Neural progenitor cell (in vitro differentiated cells): ENCODE results near the gene CYP2C19. TPM values are rescaled to one million over a fixed set of nuclear protein-coding genes. Genes with fewer than 3 reads are reported as not detected.
A peak's percentile ranks its signal among the peaks of the same experiment; 100 is the strongest.
"Not testable (repeated sequence)": the region's sequence is repeated elsewhere in the genome, so short reads cannot be mapped to it uniquely, and the experiment has no call there.

Source experiments
- DNase-seq: peaks from one replicate; pipeline ENCODE4 v3.0.0-alpha.2; 2016; ENCODE audit warnings: low spot score
- H2AFZ ChIP-seq: fragments of 200-600 bp; sonication (generic); replicated peaks from 2 replicates; pipeline ENCODE4 v1.6.1; 2016; ENCODE audit warnings: antibody characterized with exemption
- H3F3A ChIP-seq: fragments of 200-600 bp; sonication (generic); 2 replicates; pipeline ENCODE4 v1.6.1; 2016; ENCODE audit warnings: antibody characterized with exemption, low read depth
- H3K27ac ChIP-seq: fragments of 200-600 bp; sonication (generic); 2 replicates; pipeline ENCODE4 v1.5.1; 2016; ENCODE audit warnings: mild to moderate bottlenecking
- H3K27me3 ChIP-seq: fragments of 200-600 bp; sonication (generic); 2 replicates; pipeline ENCODE4 v1.6.1; 2016; ENCODE audit warnings: mild to moderate bottlenecking, moderate library complexity
- H3K36me3 ChIP-seq: fragments of 200-600 bp; sonication (generic); 2 replicates; pipeline ENCODE4 v1.5.1; 2016
- H3K4me1 ChIP-seq: fragments of 200-600 bp; sonication (generic); 2 replicates; pipeline ENCODE4 v1.6.1; 2016; ENCODE audit warnings: mixed run types
- H3K4me2 ChIP-seq: fragments of 200-600 bp; sonication (generic); 2 replicates; pipeline ENCODE4 v1.6.1; 2016
- H3K4me3 ChIP-seq: fragments of 200-600 bp; sonication (generic); 2 replicates; pipeline ENCODE4 v1.5.1; 2016
- H3K79me2 ChIP-seq: fragments of 200-600 bp; sonication (generic); 2 replicates; pipeline ENCODE4 v1.6.1; 2016; ENCODE audit warnings: low read depth
- H3K9ac ChIP-seq: fragments of 200-600 bp; sonication (generic); 2 replicates; pipeline ENCODE4 v1.6.1; 2016
- H3K9me3 ChIP-seq: fragments of 200-600 bp; sonication (generic); 2 replicates; pipeline ENCODE4 v1.5.1; 2016; ENCODE audit warnings: low read depth
- H4K20me1 ChIP-seq: fragments of 200-600 bp; sonication (generic); 2 replicates; pipeline ENCODE4 v1.6.1; 2016; ENCODE audit warnings: low read depth
- H3K27ac Mint-ChIP-seq: 3 replicates; pipeline ENCODE4 v1.8.0; 2021; ENCODE audit warnings: mixed read lengths
- H3K27me3 Mint-ChIP-seq: 2 replicates; pipeline ENCODE4 v1.8.0; 2022; ENCODE audit warnings: low read depth, mild to moderate bottlenecking, inconsistent platforms, moderate library complexity, mixed read lengths; ENCODE audit not compliant: insufficient read depth
- H3K36me3 Mint-ChIP-seq: 3 replicates; pipeline ENCODE4 v1.8.0; 2021; ENCODE audit warnings: mixed read lengths
- H3K4me1 Mint-ChIP-seq: 3 replicates; pipeline ENCODE4 v1.8.0; 2021; ENCODE audit warnings: mixed read lengths
- H3K4me3 Mint-ChIP-seq: 3 replicates; pipeline ENCODE4 v1.8.0; 2021; ENCODE audit warnings: mild to moderate bottlenecking, moderate library complexity, mixed read lengths
- H3K9me3 Mint-ChIP-seq: 3 replicates; pipeline ENCODE4 v1.8.0; 2020; ENCODE audit warnings: mixed read lengths
- CTCF ChIP-seq: fragments of 200-600 bp; sonication (generic); IDR thresholded peaks from 2 replicates; pipeline ENCODE4 v1.5.1; 2017; ENCODE audit warnings: antibody characterized with exemption, mild to moderate bottlenecking
- EZH2 ChIP-seq: fragments of 200-600 bp; sonication (generic); IDR thresholded peaks from 2 replicates; pipeline ENCODE4 v1.6.1; 2017; ENCODE audit warnings: antibody characterized with exemption, mild to moderate bottlenecking, moderate library complexity
- EZH2phosphoT487 ChIP-seq: fragments of 200-600 bp; sonication (generic); IDR thresholded peaks from 2 replicates; pipeline ENCODE4 v1.6.1; 2017; ENCODE audit warnings: antibody characterized with exemption
- total RNA-seq: library from RNA; depleted of rRNA; stranded (reverse); fragments of >200 nt; gene quantifications from 2 replicates; pipeline ENCODE4 v1.2.3, GENCODE V29; 2015; ENCODE audit warnings: low replicate concordance

The CYP2C19 gene
- total RNA-seq, 1 donor from 2014 or later: not detected

- Histone ChIP-seq H3K9me3 (no peaks in the 10 kb centered on the region), H3F3A (no peaks in the 10 kb centered on the region), H3K4me1 (no peaks in the 10 kb centered on the region), H2AFZ (no peak overlapping the region), H3K27ac (no peak overlapping the region), H3K27me3 (no peaks in the 10 kb centered on the region), H3K4me2 (no peak overlapping the region), H3K79me2 (no peaks in the 10 kb centered on the region), H3K9ac (no peak overlapping the region), H3K36me3 (no peaks in the 10 kb centered on the region), H3K4me3 (no peak overlapping the region), H4K20me1 (no peaks in the 10 kb centered on the region)
- no peaks in the 10 kb centered on the region for H3K36me3 Mint-ChIP-seq
- no peaks in the 10 kb centered on the region for H3K4me1 Mint-ChIP-seq
- H3K27me3 Mint-ChIP-seq: no peaks in the 10 kb centered on the region
- no peak for DNase-seq
- no peak overlapping the region for H3K4me3 Mint-ChIP-seq
- TF ChIP-seq EZH2phosphoT487 (no peak), CTCF (no peak), EZH2 (no peak)
- no peak overlapping the region for H3K27ac Mint-ChIP-seq
- H3K9me3 Mint-ChIP-seq: no peaks in the 10 kb centered on the region
These were observed 22.7 kb downstream of the CYP2C19 start for GRCh38 chr10:94785211-94785610.

DNA sequence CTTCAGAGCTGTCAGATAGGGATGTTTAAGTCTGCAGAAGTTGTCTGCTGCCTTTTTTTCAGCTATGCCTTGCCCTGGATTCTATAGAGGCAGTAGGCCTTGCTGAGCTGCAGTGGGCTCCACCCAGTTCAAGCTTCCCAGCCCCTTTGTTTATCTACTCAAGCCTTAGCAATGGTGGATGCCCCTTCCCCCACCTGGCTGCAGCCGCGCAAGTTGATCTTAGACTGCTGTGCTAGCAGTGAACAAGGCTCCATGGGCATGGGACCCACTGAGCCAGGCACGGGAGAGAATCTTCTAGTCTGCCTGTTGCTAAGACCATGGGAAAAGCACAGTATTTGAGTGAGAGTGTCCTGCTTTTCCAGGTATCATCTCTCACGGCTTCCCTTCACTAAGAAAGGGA is 38.1 kb downstream of the CYP2C19 start:
- H3K4me3 Mint-ChIP-seq, H3K27ac Mint-ChIP-seq, H3K4me1 ChIP-seq, H3K9ac ChIP-seq, H3K9me3 Mint-ChIP-seq, H3K9me3 ChIP-seq, H3K4me2 ChIP-seq, H3K36me3 ChIP-seq, H4K20me1 ChIP-seq, H3K27me3 Mint-ChIP-seq, DNase-seq, H3F3A ChIP-seq, H3K79me2 ChIP-seq, H3K4me3 ChIP-seq, H3K36me3 Mint-ChIP-seq, H3K27ac ChIP-seq, H3K27me3 ChIP-seq, H3K4me1 Mint-ChIP-seq: not testable (repeated sequence)
- H2AFZ ChIP-seq: peak overlapping the region; percentile 68

DNA sequence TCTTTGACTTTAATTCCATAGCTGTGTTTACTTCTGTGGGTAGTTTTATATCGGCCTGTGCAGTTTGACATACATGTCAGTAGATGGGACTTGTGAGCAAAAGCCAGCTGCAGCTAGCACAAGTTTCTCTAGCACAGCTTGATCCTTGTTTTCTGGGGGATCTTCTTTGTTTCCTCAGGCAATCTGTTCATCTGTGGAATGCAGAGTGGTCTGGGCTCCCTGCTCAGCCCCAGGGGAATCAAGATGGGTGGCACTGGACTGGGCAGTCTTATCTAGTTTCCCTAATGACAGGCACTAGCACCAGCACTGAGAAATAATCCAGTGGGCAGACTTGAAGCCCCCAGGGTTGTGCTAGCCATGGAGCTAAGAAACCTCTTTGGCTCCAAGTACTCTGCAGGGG is 40.8 kb downstream of the CYP2C19 start:
- H3K9me3 ChIP-seq: no peaks in the 10 kb centered on the region
- H3K4me2 ChIP-seq: peak overlapping the region; percentile 31
- Mint-ChIP-seq H3K9me3 (peaks cover 3% of the 10 kb centered on the region), H3K27me3 (peaks cover 5% of the 10 kb centered on the region), H3K36me3 (no peaks in the 10 kb centered on the region), H3K4me3 (no peak overlapping the region), H3K4me1 (no peaks in the 10 kb centered on the region), H3K27ac (no peak overlapping the region)
- H3K36me3 ChIP-seq: no peaks in the 10 kb centered on the region
- H3K9ac ChIP-seq: no peak overlapping the region
- H4K20me1 ChIP-seq: no peaks in the 10 kb centered on the region
- no peaks in the 10 kb centered on the region for H3F3A ChIP-seq
- TF ChIP-seq EZH2phosphoT487 (no peak), CTCF (peak; percentile 40), EZH2 (no peak)
- H3K4me1 ChIP-seq: peaks cover 4% of the 10 kb centered on the region
- no peaks in the 10 kb centered on the region for H3K79me2 ChIP-seq
- H3K4me3 ChIP-seq: no peak overlapping the region
- DNase-seq: peak; percentile 73
- no peaks in the 10 kb centered on the region for H3K27me3 ChIP-seq
- H2AFZ ChIP-seq: no peak overlapping the region
- no peak overlapping the region for H3K27ac ChIP-seq

- not testable (repeated sequence) for H2AFZ ChIP-seq, H3K27ac ChIP-seq, H3K36me3 Mint-ChIP-seq
These were observed 67.5 kb downstream of the CYP2C19 start for GRCh38 chr10:94830025-94830424.

More at GRCh38 chr10:94830025-94830424, 67.5 kb downstream of the CYP2C19 start:
- not testable (repeated sequence) for H3K4me3 Mint-ChIP-seq, H3K4me3 ChIP-seq, H3K79me2 ChIP-seq, H3K9me3 Mint-ChIP-seq, DNase-seq, H3F3A ChIP-seq, H3K27me3 ChIP-seq, H3K36me3 ChIP-seq, H3K4me1 ChIP-seq, H3K9ac ChIP-seq, H3K4me1 Mint-ChIP-seq, H3K9me3 ChIP-seq, H4K20me1 ChIP-seq, H3K27me3 Mint-ChIP-seq, H3K4me2 ChIP-seq, H3K27ac Mint-ChIP-seq
